CD4-positive, alpha-beta T cell treated with Interleukin-1 beta for 1 hour (primary cell): ENCODE data around the gene RNF20.
A peak's percentile ranks its signal among the peaks of the same experiment; 100 is the strongest.
"Not testable (repeated sequence)": the region's sequence is repeated elsewhere in the genome, so short reads cannot be mapped to it uniquely, and the experiment has no call there.

ENCODE experiments used
- DNase-seq, 2 donors: peaks; one replicate each; pipeline ENCODE4 v3.0.0-alpha.2; 2020 to 2022

The RNF20 gene

DNA sequence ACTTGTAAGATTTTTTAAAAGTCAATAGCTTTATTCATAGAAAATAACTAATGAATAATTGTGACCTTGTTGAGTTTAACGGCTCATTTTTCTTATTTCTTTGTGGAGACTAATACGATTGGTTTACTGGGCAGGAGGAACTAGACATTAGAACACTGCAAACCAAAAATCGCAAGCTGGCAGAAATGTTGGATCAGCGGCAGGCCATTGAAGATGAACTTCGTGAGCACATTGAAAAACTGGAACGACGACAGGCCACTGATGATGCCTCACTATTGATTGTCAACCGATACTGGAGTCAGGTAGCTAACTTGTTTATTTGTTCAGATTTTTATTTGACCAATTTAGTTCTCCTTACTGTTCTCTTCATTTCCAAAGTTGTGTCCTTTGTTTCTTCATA, 6.4 kb downstream of the RNF20 start:
- no peak for DNase-seq

DNA sequence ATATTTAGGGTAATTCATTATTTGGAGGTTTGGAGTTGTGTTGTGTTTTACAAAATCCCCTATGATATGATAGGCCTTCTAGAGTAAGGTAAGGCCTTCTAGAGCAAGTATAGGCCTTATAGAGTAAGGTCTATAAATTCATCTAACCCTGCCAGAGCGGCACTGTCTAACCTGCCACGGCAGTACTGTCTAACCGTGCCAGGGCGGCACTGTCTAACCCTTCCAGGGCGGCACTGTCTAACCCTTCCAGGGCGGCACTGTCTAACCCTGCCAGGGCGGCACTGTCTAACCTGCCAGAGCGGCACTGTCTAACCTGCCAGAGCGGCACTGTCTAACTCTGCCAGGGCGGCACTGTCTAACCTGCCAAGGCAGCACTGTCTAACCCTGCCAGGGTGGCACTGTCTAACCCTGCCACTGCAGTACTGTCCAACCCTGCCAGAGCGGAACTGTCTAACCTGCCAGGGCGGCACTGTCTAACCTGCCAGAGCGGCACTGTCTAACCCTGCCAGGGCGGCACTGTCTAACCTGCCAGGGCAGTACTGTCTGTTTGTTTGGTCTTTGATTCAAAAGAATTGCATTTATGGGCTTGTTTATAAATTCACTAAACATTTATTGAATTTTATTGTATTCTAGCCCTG, 9.6 kb downstream of the RNF20 start:
- DNase-seq, result no peak

DNA sequence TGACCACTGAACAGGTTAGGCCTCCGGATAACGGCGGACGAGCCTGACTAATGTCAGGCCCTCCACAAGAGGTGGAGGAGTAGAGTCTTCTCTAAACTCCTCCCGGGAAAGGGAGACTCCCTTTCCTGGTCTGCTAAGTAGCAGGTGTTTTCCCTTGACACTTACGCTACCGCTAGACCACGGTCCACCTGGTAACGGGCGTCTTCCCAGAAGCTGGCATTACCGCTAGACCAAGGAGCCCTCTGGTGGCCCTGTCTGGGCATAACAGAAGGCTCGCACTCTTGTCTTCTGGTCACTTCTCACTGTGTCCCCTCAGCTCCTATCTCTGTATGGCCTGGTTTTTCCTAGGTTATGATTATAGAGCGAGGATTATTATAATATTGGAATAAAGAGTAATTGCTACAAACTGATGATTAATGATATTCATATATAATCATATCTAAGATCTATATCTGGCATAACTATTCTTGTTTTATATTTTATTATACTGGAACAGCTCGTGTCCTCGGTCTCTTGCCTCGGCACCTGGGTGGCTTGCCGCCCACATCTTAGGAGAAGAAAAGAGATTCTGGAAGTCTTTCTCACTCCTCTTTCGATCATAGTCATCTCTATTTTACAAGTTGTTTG, 15.9 kb downstream of the RNF20 start:
- DNase-seq, result not testable (repeated sequence)

DNA sequence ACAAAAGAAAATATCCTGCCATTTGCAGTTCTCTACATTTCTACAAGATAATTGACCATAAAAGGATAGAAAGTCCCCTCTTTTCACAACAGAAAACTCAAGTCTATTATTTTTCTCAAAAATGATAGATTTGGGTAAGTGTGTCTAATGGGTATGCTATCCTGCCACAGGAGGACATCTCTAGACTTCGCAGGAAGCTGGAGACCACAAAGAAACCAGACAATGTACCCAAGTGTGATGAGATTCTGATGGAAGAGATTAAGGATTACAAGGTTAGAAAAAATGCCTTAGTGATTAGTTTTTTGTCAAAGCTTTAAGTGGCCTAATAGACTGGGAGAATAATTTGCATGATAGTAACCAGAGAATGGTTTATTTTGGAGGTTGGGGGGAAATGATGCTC, 28.1 kb downstream of the RNF20 start:
- no peak for DNase-seq

DNA sequence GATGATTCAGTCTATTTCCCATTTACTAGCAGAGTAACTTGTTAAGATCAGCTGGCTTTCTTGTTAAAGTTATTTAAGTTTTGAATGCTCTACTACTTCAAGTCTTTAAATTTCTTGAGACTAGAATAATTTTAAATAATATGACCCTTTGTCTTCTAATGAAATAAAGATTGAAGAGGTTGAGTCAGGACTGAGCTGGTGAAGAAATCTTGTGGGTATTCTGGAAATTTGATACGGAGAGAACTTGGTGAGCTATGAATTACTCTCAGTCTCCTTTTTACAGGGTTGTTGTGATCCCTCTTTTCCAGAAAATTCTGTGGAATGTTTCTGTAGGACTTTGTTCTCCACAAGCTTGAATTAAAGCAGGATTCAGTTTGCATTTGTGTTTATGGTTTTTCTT, 29.3 kb downstream of the RNF20 start:
- DNase-seq, result no peak

DNA sequence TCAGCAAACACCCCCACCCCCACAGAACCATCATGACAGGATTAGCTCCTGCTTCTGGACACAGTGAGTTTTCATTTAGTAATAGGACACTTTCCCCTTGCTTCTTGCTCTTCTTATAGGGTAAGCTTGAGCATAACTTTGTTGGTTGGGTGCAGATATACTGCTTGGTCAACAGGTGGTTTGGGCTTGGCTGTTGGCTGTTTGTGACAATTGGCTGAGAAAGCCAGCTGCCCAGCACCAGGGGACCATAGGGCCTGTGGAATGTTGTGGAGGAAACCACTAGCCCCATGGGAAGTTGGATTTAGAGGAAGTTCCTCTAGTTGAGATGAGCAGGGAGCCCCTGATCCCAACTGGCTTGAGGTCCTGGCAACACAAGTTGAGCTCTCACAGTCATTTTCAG, 30.6 kb downstream of the RNF20 start:
- DNase-seq, result no peak

DNA sequence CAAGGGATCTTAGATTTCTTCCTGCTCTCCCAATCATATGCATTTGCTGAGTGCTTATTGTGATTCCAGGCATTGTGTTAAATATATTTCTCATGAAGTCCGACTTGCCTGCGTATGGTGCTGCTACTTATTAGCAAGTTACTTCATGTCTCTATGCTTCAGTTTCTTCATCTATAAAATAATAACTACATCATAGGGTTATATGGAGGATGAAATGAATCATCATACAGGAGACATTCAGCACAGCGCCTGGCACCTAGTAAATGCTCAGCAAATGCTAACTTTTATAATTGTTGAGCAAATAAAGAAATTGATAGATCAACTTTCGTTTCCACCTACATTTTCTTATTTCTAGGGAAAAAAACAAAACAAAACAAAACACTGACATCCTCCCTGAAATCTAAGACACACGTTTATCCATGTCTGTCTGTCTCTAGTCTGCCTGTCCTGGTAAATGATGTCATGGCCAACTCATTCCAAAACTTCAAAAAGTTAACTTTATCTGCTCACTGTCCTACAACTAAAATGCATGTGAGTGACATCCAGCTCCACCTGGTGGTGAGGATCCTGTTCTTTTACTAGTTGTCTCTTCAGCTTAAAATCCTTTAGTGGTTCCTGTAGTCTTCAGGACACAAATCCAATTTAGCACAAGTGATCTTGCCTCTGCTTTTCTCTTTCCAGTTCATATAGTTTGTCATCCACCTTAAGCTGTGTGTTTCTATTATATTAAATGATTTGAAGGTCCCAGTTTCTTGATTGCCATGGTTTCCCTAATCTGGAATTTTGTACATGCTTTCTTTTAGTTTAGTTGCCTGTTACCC, 33.5 kb downstream of the RNF20 start:
- peak; percentile 14 to 25 for DNase-seq

DNA sequence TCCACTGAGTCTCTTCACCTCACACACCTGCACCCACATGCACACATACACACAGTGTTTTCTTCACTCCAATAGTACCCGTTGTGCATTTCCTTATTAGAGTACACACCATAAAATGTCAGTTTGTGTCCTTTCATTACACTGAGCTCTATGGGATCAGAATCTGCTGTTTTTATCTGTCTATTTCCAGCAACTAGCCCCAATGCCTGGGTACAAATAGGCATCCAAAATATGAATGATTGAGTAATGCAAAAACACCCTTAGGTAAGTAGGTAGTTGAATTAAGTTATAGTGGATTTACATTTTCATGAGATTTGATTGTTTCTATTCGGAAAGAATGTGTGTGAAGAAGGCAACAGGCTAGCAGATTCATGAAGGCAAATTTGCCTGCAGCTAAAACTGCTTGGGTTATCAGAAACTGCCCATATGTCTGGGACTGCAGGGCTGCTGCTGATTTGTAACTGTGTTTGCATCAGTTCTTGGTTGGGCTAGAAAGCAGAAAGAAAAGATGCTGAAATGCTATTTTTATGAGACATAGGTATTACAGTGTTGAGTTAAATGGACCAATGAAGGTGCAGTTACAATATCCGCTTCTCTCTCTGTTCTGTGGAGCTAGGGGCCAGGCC, 34.2 kb downstream of the RNF20 start:
- DNase-seq, result no peak

DNA sequence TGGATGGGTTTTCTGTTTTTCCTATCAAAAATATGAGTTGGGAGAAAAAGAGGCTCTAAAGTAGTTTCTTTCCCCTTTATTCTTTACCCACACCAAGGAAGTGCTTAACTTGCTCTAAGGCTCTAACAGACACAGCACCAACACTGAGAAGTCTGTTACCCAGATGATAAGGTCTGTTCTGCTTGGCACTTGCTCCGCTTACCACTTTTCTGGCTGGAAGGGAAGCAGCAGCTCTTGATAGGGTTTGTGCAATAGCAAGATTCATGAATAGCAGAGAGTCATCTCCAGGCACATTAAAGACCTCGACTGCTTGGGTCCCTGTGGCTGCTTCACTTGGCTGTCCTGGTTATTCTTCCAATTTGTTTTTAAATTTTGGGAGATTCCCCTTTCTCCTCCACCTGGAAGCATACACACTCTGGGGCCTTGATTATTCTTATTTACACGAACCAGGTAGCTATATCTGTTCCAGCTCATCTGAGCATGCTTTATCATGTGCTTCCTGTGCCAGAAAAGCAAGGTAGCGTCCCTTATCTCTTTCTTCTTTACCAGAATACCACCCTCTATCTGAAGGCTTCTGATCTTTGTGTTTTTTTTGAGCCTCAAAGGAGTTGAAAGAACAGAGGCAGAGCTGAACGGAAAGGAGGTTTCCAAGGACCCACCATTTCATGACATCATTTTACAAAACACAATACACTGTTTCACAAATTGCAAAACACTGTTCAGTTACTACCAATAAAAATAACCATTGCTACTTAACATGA, 36.3 kb downstream of the RNF20 start:
- peak in 1 of 2 donors; percentile 50 for DNase-seq

DNA sequence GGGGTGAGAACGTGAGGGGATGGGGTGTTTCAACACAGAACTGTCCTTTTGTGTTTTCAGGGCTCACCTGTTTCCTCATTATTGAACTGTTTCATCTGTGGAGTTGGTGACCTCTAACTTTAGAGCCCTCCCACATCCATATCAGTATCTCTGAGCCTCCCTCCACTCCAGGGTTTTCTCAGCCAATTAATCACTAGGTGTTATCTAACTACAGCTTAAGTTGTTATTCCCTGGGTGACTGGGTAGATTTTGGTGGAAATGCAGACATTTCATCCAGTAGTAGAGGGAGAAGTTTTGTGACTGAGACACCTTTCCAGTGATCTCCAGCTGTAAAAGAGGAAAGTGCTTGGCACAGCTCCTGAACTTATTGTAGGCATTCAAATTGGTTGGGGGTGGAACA, 37.5 kb downstream of the RNF20 start:
- DNase-seq, result no peak

DNA sequence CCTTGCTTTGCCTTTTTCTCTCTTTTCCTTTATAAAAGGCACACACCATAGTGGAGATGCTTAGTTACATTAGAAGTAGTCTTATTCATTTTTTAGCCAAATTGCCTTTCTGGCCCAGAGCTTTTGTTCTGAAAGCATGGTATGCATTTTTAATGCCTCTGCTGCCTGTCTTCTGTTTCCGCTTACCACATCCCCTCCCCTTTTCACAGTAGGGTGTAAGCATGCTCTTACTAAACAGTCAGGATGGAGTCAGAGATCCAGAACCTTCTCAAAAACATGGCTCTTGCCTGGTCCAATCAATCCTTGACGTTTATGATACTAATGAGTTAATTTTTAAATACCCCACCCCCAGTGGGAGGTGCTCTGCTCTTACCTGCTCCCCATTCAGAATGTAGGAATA, 38.7 kb downstream of the RNF20 start:
- no peak for DNase-seq

DNA sequence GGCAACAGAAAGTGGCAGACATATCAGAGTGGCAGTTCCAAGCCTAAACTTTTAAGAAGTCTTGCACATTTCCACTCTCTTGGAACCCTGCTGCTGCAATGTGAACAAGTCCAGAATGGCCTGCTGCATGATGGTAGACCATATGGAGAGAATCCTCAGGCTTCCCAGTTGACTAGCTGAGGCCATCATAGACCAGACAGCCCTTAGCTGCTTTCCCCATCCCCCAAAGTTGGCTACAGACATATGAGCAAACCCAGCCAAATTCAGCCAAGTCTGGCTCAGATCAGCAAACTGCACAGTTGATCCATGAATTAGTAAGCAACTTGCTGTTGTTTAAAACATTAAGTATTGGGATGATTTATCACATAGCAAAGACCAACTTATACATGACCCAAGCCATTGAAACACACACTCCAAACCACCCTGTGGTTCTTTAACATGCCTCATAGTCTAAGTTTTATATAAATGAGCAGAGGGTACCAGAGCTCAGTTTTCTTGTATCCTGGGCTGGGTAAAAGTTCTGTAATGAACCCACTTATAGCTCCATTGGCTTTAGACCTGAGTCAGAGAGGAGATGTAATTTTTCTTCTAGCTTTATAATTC, 41.2 kb downstream of the RNF20 start:
- no peak for DNase-seq

DNA sequence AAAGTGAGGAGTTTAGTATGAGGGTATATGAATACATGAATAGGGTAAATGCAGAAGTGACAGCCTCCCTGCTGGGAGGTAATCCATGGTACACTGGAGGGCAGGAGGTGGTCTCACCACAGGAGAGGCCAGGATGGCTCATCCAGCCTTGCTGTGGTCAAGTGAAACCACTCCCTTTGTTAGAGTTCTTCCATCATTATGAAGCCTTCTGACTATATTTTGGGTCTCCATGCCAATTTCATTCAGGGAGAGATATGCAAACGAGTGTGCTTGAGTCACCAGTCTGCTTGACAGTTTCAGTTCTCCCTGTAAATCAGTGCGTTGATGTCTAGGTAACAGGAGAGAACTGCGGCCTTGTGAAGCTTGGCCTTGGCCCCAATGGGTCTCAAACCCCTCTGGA, 44.7 kb downstream of the RNF20 start:
- DNase-seq, result peak in 1 of 2 donors; percentile 7

DNA sequence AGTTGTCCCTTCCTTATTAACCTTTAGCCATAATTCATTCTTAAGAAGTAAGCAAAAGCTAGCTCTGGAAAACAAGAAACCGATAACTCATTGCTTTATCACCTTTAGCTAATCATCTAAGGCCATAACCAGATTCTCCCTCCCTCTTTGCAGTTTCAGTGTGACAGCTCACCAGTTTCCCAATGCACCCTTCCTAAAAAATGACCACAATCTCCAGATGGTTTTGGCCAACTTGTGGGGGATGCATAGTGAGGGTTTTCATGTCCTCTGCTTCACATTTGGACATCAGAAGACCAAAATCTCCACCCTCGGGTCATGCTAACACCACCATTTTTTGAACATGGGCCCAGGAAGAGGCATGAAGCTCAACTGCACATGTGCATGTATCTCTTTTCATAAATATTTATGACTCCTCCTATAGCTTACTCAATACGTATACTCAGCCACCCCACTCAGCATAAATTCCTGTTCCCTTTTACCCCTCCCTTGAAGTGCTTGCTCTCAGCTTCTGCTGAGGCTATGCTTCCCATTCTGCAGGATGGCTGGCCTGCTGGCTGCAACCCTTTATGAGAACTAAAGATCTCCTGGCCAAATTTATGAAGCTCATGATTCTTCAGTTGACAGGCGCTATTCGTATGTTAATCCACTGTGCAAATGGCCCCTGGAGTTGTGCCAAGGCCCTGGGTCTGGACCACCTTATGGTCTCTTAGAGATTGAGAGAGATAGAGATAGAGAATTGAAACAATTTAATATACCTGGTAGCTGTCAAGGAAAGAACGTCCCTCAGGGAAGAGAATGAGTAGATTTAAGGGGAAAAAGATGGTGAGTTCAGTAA, 46.3 kb downstream of the RNF20 start:
- DNase-seq, result peak in 1 of 2 donors; percentile 11

DNA sequence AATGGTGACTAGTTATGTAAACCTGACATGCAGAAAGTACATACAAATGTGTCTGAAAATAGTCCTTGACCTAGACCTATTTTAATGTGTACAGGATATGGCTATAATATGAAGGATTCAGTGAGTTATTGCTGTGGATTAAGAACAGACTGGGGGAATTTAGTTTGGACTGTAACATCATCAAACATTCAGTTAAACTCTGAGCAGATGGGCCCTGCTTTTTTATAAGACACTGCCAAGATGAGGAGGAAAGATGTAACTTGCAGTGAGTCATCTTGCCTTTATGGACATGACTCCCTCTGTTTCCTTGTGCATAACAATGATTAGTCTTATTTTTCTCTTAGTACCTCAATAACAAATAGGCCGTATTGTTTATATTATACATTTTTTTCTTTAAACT, 48.9 kb downstream of the RNF20 start:
- DNase-seq, result no peak

DNA sequence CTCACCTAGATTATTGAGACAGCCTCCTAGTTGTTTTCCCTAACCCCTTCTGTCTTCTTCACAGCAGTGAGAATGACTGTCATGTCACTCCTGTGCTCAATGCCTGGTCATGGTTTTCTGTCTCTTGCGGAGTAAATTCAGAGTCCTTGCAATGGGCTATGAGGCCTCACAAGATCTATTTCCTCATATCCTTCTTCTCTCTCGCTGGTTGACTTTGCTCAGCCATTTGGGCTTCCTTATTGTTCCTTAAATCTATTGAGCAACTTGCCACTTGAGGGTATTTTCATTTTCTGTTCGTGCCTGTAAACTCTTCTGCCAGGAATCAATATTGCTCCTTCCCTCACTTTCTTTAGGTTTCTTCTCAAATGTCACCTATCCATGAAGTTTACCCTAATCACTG, 52.1 kb downstream of the RNF20 start:
- DNase-seq, result peak in 1 of 2 donors; percentile 27

DNA sequence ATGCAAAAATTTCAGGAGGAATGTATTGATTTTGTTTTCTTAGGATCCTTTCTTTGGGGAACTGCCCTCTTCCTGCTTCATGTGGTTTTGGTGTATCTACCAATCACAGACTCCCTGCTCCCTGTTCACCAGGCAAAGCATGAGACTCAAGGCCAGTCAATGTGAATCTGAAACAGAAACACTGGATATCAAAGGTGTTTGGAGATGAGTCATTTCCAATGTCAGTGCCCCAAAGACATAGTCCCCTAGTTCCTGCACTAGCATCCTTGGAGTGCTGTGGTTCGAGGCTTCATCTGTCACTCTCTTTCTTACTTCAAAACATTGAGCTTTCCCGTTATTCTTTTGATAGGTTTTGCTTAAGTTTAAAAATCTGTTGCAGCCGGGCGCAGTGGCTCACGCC, 53.0 kb downstream of the RNF20 start:
- DNase-seq, result no peak

DNA sequence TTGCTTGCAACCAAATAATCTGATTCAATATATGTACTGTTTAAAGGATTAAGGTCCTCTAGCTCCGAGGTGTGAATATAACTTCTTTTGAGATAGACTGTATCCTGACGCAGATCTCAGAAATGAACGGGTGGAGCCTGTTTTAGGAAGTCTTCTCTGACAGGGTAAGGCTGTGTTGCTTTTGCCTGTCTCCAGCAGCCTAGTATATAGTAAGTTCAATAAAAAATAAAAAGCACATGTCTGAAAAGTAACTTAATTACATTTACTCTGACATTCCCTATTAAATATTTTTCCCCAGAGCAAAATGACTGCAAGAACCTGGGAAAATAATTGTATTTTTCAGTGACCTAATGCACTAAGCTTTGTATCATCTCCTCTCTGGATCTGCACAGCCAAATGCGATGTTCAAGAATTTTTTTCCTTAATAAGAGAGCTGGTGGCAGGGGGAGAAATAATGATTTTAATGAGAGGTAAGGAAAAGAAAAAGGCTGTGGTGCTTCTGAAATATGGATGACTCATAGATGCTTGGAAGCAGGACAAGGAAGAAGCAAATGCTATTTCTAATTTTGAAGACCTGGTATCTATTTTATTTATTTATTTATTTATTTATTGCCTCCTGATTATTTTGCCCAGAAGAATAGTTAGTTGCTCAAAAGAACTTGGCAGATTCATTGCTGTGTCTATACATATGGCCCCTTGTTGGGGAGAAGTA, 53.8 kb downstream of the RNF20 start:
- no peak for DNase-seq

DNA sequence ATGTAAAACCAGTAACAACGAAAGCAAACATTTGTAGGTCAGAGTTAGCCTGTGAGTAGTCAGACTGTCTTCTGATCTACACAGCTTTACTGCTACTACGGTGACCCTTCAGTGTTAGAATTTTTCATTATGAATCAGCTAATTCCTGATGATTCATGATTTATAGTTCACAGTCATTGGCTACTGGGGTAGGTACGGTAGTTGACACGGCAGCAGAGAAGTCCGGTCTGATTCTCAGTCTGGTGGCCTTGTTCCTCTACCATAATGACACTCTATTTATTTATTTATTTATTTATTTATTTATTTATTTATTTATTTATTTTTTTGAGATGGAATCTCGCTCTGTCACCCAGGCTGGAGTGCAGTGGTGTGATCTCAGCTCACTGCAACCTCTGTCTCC, 56.4 kb downstream of the RNF20 start:
- not testable (repeated sequence) for DNase-seq

DNA sequence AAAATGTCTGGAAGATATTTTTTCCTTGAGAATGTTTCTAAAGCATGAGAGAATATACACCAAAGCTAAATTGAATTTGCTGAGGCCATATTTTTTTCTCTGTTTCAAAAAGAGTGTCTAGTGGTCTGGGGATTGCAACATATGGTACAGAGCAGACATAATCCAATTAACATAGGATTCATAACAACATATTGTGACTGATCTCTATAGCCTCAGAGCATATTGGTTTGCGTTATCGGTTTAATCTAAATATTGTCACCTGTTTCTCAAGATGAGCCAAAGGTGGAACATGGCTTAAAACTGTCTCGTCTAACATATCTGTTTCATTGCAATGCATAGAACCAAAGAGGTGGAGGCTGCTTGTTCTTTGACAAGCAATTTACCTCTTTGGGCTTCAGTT, 57.2 kb downstream of the RNF20 start:
- DNase-seq, result no peak
